GM12875 (cell line): ENCODE results near the gene ZNF813.
"Not testable (repeated sequence)": the region's sequence is repeated elsewhere in the genome, so short reads cannot be mapped to it uniquely, and the experiment has no call there.

Source experiments
- H3K4me3 ChIP-seq: one replicate; pipeline ENCODE4 v1.5.1; 2011; ENCODE audit warnings: low read depth, low read length, control low read depth
- TF ChIP-seq, protein P1 (sequence below): IDR thresholded peaks from 2 replicates; pipeline ENCODE4 v1.5.1; 2011; ENCODE audit warnings: low read depth, mild to moderate bottlenecking, control low read depth, inconsistent platforms, low read length, moderate library complexity, borderline replicate concordance; ENCODE audit not compliant: insufficient read depth

The ZNF813 gene

GRCh38 chr19:53507523-53508442 is 40.2 kb downstream of the ZNF813 start:
- H3K4me3 ChIP-seq = no peak overlapping the region
- TF ChIP-seq, protein P1, sequence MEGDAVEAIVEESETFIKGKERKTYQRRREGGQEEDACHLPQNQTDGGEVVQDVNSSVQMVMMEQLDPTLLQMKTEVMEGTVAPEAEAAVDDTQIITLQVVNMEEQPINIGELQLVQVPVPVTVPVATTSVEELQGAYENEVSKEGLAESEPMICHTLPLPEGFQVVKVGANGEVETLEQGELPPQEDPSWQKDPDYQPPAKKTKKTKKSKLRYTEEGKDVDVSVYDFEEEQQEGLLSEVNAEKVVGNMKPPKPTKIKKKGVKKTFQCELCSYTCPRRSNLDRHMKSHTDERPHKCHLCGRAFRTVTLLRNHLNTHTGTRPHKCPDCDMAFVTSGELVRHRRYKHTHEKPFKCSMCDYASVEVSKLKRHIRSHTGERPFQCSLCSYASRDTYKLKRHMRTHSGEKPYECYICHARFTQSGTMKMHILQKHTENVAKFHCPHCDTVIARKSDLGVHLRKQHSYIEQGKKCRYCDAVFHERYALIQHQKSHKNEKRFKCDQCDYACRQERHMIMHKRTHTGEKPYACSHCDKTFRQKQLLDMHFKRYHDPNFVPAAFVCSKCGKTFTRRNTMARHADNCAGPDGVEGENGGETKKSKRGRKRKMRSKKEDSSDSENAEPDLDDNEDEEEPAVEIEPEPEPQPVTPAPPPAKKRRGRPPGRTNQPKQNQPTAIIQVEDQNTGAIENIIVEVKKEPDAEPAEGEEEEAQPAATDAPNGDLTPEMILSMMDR = no peak

- TF ChIP-seq, protein P1 = no peak
- no peak overlapping the region for H3K4me3 ChIP-seq
Measured at GRCh38 chr19:53509443-53509842, 41.9 kb downstream of the ZNF813 start.

DNA sequence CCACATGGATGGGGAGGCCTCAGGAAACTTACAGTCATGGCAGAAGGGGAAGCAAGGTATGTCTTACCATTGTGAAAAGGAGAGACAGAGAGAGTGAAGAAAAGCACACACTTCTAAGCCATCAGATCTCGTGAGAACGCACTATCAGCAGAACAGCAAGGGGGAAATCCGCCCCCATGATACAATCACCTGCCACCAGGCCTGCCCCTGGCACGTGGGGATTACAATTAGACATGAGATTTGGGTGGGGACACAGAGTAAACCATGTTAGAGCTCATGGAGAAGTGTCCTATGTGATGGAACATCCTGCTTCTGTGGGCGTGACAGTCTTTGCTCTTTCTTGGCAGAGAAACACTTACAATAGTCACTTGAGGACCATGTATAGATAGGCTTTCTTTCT is 42.3 kb downstream of the ZNF813 start:
- no peak overlapping the region for H3K4me3 ChIP-seq
- TF ChIP-seq, protein P1 = no peak

- no peak overlapping the region for H3K4me3 ChIP-seq
- TF ChIP-seq, protein P1 = no peak
Measured at GRCh38 chr19:53511357-53511756, 43.8 kb downstream of the ZNF813 start.

DNA sequence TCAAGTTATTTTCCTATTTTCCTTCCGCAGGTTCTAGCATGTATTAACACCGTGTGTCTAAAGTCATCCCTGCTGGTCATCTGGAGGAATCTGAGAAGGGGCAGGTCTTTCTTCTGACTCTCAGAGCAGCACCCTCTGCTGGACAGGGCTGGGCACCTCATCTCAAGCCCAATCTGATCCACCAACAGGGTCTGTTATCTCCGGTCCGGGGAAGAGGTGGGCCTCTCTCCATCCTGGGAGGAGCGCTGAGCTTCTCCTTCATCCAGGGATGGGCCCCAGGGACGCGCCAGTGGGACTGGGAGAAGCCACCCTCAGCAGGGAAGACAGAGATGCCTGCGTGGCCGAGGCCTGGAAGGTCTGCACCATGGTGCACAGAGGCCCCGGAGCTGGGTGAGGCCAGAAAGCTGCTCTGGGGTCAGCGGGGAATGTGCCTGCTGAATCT is 44.4 kb downstream of the ZNF813 start:
- TF ChIP-seq, protein P1 = peak; percentile 25; the same call in 1 of the 2 replicates
- no peak overlapping the region for H3K4me3 ChIP-seq

- not testable (repeated sequence) for H3K4me3 ChIP-seq
Measured at GRCh38 chr19:53515047-53515446, 47.5 kb downstream of the ZNF813 start.

DNA sequence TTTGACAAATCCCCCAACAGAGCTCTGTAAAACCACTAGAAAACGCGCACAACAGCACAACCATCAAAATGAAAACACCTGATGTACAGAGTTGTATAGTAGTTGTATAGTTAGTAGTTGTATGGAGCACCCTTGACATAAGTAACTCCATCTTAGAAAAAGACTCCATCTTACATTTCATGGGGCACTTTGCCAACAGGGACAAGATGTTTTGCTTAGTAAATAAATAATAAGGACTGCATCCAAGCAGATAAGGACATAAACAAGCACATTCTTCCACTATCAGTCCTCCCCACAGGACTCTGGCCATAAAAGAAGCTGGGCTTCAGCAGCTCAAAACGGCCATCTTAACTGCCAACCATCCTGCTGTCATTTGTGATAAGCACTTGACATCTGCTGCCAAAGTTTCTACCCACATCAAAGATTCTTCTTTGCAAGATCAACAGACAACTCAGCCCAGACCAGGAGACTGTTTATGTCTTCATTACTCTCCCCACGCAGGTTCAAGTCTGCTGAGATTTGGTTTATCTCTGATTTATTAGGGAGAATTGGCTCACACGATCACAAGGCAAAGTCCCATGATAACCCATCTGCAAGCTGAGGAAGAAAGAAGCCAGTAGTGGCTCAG is 49.7 kb downstream of the ZNF813 start:
- TF ChIP-seq, protein P1 = no peak
- no peak overlapping the region for H3K4me3 ChIP-seq
